HUES64 (cell line): Measurements from ENCODE around the gene SMIM35.

Experiments
- H3K27ac ChIP-seq: 2 replicates; pipeline ENCODE4 v1.7.0; 2013; ENCODE audit warnings: low read depth, low read length, inconsistent platforms
- H3K27me3 ChIP-seq: 2 replicates; pipeline ENCODE4 v1.6.1; 2013; ENCODE audit warnings: mild to moderate bottlenecking, low read length; ENCODE audit not compliant: insufficient read depth
- H3K36me3 ChIP-seq: 2 replicates; pipeline ENCODE4 v1.6.1; 2013; ENCODE audit warnings: mild to moderate bottlenecking, low read length; ENCODE audit not compliant: insufficient read depth
- H3K4me1 ChIP-seq: 2 replicates; pipeline ENCODE4 v1.6.1; 2013; ENCODE audit warnings: mild to moderate bottlenecking, low read length, moderate library complexity; ENCODE audit not compliant: insufficient read depth
- H3K4me3 ChIP-seq: 2 replicates; pipeline ENCODE4 v1.5.1; 2013; ENCODE audit warnings: mild to moderate bottlenecking, low read length, moderate library complexity
- H3K9ac ChIP-seq: 2 replicates; pipeline ENCODE4 v1.6.1; 2013; ENCODE audit warnings: mild to moderate bottlenecking, low read depth, low read length
- H3K9me3 ChIP-seq: 2 replicates; pipeline ENCODE4 v1.6.1; 2013; ENCODE audit warnings: low read depth, low read length; ENCODE audit not compliant: insufficient read depth
- WGBS: fragments of 150-250, 120-280 bp; methylation state at CpG from one replicate; pipeline ENCODE4 v1.1.7; 2013; ENCODE audit warnings: missing lambda C conversion rate; 5-methylcytosine and 5-hydroxymethylcytosine counted together

SMIM35 gene

DNA sequence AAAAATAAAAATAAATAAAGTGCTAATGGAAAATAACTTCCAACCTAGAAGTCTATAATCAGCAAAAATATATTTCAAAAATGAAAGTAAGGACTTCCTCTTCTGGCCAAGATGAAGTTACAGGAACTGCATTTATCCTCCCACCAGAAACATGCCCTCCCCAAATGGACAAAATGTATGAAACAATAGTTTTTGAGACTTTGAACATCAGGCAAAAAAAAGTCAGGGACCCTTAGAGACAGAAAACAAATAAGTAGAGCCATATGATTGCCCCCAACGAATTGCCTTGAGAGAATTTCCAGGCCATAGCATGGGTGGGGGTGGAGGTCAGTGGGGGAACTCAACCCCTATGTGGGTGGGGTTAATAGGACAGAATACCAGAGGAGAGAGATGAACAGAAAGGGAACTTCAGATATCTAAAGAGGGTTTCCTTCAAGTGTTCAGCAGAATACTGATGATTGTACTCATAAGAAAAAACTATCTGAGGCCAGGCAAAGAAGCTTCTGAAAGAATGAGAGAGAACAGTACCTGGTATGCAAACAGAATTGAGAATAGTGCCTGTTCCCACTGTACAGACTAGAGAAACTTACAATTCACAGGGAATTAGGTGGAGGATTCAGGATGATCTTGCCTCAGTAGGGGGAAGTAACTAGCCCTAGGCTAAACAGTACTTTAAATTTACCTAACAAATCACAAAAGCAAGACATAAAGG is 127.2 kb downstream of the SMIM35 start:
- no peaks in the 10 kb centered on the region for H3K36me3 ChIP-seq
- H3K27me3 ChIP-seq = no peaks in the 10 kb centered on the region
- no peaks in the 10 kb centered on the region for H3K9me3 ChIP-seq
- no peak overlapping the region for H3K27ac ChIP-seq
- WGBS = 83% methylated on average over 1 of the region's 1 CpG
- H3K9ac ChIP-seq = no peak overlapping the region
- H3K4me1 ChIP-seq = no peaks in the 10 kb centered on the region
- H3K4me3 ChIP-seq = no peak overlapping the region

DNA sequence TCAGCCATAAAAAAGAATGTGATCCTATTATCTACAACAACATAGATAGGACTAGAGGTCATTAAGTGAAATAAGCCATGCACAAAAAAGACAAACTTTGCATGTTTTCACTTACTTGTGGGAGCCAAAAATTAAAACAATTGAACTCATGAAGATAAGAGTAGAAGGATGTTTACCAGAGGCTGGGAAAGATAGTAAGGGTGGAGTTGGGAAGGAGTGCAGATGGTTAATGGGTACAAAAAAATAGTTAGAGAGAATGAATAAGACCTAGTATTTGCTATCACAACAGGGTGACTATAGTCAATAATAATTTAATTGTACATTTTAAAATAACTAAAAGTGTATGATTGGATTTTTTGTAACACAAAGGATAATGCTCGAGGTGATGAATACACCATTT is 127.8 kb downstream of the SMIM35 start:
- no peak overlapping the region for H3K4me3 ChIP-seq
- H3K27me3 ChIP-seq = no peaks in the 10 kb centered on the region
- WGBS = 100% methylated on average over 1 of the region's 1 CpG
- H3K36me3 ChIP-seq = no peaks in the 10 kb centered on the region
- no peak overlapping the region for H3K9ac ChIP-seq
- no peak overlapping the region for H3K27ac ChIP-seq
- no peaks in the 10 kb centered on the region for H3K4me1 ChIP-seq
- no peaks in the 10 kb centered on the region for H3K9me3 ChIP-seq
